AG04450 (cell line): ENCODE results near the gene APBA2. TPM values are rescaled to one million over a fixed set of nuclear protein-coding genes. Genes with fewer than 3 reads are reported as not detected.

Experiments
- CTCF ChIA-PET: fragments of 300-600, 350-600 bp; formaldehyde crosslinking; extraction: SDS; loops from one replicate; lab custom pipeline; 2022; ENCODE audit warnings: antibody characterized with exemption, inconsistent platforms; lab: Charles Lee
- POLR2A ChIA-PET: fragments of 350-600 bp; formaldehyde crosslinking; extraction: SDS; loops from one replicate; lab custom pipeline; 2021; ENCODE audit warnings: antibody characterized with exemption, inconsistent platforms; lab: Yijun Ruan, JAX
- DNase-seq: peaks from one replicate; pipeline ENCODE4 v3.0.0-alpha.2; 2011; ENCODE audit warnings: low read depth, low spot score
- H3K27ac ChIP-seq: one replicate; pipeline ENCODE4 v1.5.1; 2012; ENCODE audit warnings: low read depth, low read length, control low read depth
- H3K27me3 ChIP-seq: one replicate; pipeline ENCODE4 v1.6.0; 2012; ENCODE audit warnings: low read length; ENCODE audit not compliant: control insufficient read depth, insufficient read depth
- H3K4me3 ChIP-seq: 2 replicates; pipeline ENCODE4 v1.5.1; 2011; ENCODE audit warnings: mild to moderate bottlenecking, low read depth, low read length, control low read depth
- H3K9me3 ChIP-seq: 2 replicates; pipeline ENCODE4 v1.5.1; 2012; ENCODE audit warnings: low read length; ENCODE audit not compliant: control insufficient read depth, insufficient read depth
- polyA plus RNA-seq: library from polyadenylated mRNA; depleted of rRNA; stranded (reverse); fragments of >200 nt; gene quantifications from 2 replicates; pipeline ENCODE4 v1.2.3, GENCODE V29; 2011
- TF ChIP-seq, protein P1 (sequence below): IDR thresholded peaks from 2 replicates; pipeline ENCODE4 v1.5.1; 2011; ENCODE audit warnings: low read depth, low read length, control low read depth, inconsistent platforms

Gene APBA2
- polyA plus RNA-seq, 1 experiment, result 18.9 TPM

DNA sequence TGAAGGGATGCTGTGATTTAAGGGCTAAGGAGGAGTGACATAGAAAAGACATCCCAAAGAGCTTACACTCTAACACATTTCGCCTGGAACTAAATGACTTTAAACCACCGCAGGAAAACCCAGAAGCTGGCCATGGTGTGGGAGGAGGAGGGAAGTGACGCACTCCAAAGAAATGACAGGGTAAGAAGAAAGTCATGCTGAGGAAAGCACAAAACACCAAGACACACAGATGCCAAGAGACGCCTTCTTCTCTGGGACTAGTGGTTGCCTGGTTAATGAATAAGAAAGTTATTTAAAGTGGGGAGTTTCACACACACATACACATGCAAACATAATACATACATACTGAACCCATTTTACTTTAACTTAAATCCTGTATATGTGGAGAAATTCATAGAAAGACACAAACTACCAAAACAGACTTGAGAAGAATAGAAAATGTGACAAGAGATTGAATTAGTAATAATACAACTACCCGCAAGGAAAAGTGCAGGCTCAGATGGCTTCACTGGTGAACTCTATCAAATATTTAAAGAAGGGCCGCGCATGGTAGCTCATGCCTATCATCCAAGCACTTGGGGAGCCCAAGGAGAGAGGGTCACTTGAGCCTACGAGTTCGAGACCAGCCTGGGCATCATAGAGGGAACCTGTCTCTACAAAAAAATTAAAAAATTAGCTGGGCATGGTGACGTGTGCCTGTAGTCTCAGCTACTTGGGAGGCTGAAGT lies 258.3 kb downstream of the APBA2 start:
- Histone ChIP-seq H3K27ac (no peak overlapping the region), H3K9me3 (no peaks in the 10 kb centered on the region), H3K4me3 (no peak overlapping the region), H3K27me3 (peaks cover 3% of the 10 kb centered on the region)
- peak; percentile 18 for DNase-seq
- CTCF ChIA-PET, result no interaction called here
- POLR2A ChIA-PET, result no interaction called here
- TF ChIP-seq, protein P1, sequence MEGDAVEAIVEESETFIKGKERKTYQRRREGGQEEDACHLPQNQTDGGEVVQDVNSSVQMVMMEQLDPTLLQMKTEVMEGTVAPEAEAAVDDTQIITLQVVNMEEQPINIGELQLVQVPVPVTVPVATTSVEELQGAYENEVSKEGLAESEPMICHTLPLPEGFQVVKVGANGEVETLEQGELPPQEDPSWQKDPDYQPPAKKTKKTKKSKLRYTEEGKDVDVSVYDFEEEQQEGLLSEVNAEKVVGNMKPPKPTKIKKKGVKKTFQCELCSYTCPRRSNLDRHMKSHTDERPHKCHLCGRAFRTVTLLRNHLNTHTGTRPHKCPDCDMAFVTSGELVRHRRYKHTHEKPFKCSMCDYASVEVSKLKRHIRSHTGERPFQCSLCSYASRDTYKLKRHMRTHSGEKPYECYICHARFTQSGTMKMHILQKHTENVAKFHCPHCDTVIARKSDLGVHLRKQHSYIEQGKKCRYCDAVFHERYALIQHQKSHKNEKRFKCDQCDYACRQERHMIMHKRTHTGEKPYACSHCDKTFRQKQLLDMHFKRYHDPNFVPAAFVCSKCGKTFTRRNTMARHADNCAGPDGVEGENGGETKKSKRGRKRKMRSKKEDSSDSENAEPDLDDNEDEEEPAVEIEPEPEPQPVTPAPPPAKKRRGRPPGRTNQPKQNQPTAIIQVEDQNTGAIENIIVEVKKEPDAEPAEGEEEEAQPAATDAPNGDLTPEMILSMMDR, result no peak

DNA sequence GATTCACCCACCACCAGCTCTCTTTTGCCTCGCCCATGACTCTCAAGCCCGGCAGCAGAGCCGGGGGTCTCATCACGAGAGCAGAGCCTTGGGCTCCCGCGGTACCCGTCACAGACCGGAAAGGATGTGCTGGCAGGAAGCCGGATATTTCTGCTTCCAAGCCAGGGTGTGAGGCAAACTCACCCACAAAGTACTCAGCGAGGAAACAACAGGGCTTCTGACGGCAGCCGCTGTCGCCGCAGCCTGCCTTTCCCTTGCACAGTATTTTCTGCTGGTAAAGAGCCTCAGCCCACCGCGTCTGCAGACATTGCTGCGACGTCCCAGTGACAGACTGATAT lies 263.9 kb downstream of the APBA2 start:
- ChIA-PET CTCF (no interaction called here), POLR2A (no interaction called here)
- Histone ChIP-seq H3K27ac (no peak overlapping the region), H3K9me3 (peaks cover 6% of the 10 kb centered on the region; the same call in 1 of the 2 replicates), H3K27me3 (no peaks in the 10 kb centered on the region), H3K4me3 (no peak overlapping the region)
- no peak for DNase-seq
- TF ChIP-seq, protein P1, result no peak

DNA sequence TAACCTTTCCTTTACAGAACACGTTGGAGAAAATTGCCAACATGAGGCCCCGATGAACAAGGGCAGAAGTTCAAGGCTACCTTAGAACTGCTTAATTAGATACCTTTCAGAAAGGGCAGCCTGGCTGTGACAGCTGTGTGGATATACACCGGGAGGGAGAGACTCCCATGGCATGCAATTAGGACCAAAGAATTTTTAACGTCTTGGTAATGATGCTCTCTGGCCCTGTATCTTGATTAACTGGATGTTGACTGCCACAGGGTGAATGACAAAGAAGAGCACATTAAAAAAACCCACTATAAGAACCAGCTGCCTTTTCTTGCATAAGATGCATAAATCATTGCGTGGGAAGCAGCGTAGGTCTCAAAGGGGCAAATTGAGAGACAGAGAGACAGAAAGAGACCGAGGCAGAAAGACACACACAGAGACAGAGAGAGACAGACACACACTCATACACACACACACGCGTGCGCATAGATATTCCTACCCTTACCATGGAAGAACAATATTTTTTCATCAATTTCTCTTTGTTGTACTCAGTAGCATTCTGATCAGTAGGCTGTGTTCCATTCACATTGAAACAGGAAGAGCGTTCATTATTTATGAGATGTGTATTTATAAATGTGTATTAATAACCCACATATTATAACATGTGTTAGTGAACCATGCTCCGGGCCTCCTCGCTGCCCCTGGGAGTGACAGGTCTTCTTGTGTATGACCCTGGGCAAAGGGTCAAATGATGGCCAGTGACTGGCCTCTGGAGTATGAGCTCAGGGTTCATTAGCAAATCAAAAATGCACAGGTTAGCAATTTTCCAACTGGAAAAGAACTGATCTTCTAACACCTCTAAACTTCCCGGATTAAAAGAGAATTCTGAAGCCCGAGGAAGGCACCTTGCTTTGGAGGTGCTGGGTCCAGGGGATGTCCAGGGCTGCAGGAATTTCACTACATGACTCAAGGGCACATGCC lies 265.0 kb downstream of the APBA2 start:
- ChIA-PET CTCF (interaction anchor here (1.3 kb wide), 1 partner anchor 11 kb away, joined by 3 read pairs; no protein-coding TSS in a partner anchor), POLR2A (no interaction called here)
- TF ChIP-seq, protein P1, result no peak

DNA sequence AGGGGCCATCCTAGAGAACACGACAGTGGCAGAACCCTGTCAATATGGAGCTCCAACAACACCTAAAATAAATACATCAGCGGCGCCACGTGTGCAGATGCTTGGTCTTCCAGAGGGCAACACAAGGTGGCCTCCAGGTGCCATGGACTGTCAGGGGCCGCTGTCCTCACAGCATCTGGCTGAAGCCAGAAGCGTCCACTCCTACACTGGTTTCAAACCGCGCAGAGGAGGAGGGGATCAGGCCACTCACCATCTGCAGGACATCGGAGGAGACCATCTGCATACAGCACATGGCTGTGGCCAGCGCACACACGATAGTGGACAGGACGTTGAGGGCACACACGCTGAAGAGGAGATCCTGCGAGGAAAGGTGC lies 265.7 kb downstream of the APBA2 start:
- CTCF ChIA-PET, result interaction anchor here (1.3 kb wide), 1 partner anchor 11 kb away, joined by 3 read pairs; no protein-coding TSS in a partner anchor
- peaks cover 6% of the 10 kb centered on the region; the same call in 1 of the 2 replicates for H3K9me3 ChIP-seq
- DNase-seq, result no peak
- no peaks in the 10 kb centered on the region for H3K27me3 ChIP-seq
- no peak overlapping the region for H3K27ac ChIP-seq
- POLR2A ChIA-PET, result no interaction called here
- no peak overlapping the region for H3K4me3 ChIP-seq
- TF ChIP-seq, protein P1, result no peak

More for the DNA sequence above, 265.0 kb downstream of the APBA2 start:
- Histone ChIP-seq H3K9me3 (peaks cover 6% of the 10 kb centered on the region; the same call in 1 of the 2 replicates), H3K4me3 (no peak overlapping the region), H3K27me3 (no peaks in the 10 kb centered on the region), H3K27ac (no peak overlapping the region)
- DNase-seq, result no peak
